LNCaP clone FGC (cell line): ENCODE data around the gene BPIFB6.

Experiments used
- DNase-seq: peaks from one replicate; pipeline ENCODE4 v3.0.0-alpha.2; 2011; ENCODE audit warnings: low read depth
- H3K4me3 ChIP-seq: 2 replicates; pipeline ENCODE4 v1.5.1; 2011; ENCODE audit warnings: mild to moderate bottlenecking, low read depth, low read length, control low read depth
- CTCF ChIP-seq: IDR thresholded peaks from 2 replicates; pipeline ENCODE4 v1.5.1; 2012; ENCODE audit warnings: mild to moderate bottlenecking; ENCODE audit not compliant: control insufficient read depth, insufficient read depth; ENCODE audit errors: extremely low read depth

BPIFB6 gene

GRCh38 chr20:33007376-33008335 lies 23.8 kb upstream of the BPIFB6 start, which contains the start of gene BPIFB2:
TSS of gene BPIFB2 (plus strand) at chr20:33007704. CDS start at chr20:33008575, 871 bp downstream.
- TF ChIP-seq CTCF = no peak
- no peak for DNase-seq
- no peak within 1 kb of the TSS for H3K4me3 ChIP-seq

GRCh38 chr20:33008336-33009213 lies 22.9 kb upstream of the BPIFB6 start:
- no peak for TF ChIP-seq CTCF
- no peak for DNase-seq
- H3K4me3 ChIP-seq = no peak overlapping the region

GRCh38 chr20:33009214-33010132 lies 22.0 kb upstream of the BPIFB6 start:
- DNase-seq = no peak
- no peak overlapping the region for H3K4me3 ChIP-seq
- no peak for TF ChIP-seq CTCF

GRCh38 chr20:33010133-33010504 lies 21.3 kb upstream of the BPIFB6 start:
- peak; percentile 57 for DNase-seq
- no peak overlapping the region for H3K4me3 ChIP-seq
- TF ChIP-seq CTCF = no peak

GRCh38 chr20:33010674-33011449 lies 20.6 kb upstream of the BPIFB6 start:
- TF ChIP-seq CTCF = no peak
- no peak for DNase-seq
- H3K4me3 ChIP-seq = no peak overlapping the region
